ENCODE data around the gene SDF4.

Gene SDF4

DNA sequence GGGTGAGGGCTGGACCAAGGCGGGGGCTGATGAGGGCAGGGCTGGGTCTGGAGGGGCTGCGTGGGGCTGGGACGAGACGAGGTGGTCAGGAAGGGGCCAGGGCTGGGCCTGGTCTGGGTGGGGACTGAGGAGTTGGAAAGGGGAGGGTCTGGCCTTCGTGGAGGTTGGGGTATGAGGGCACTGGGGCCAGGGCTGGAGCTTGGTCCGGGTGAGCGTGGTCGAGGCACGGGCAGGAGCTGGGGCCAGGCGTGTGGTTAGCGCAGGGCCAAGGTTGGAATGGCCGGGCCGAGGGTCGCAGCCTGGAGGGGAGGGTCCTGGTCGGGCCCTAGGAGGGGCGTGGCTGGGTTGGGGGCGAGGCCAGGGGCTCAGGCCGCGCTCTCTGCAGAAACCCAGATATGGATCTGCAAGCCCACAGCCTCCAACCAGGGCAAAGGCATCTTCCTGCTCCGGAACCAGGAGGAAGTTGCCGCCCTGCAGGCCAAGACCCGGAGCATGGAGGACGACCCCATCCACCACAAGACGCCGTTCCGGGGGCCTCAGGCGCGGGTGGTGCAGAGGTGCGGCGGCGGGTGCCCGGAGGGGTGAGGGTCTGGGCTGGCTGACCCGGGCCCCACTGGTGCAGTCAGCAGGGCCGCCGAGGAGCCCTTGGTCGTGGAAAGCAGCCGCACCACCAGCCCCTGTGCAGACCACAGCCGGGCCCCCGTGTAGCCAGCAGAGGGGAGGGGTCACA lies 49.1 kb downstream of the SDF4 start:
- ATAC-seq (ENCODE audit: insufficient read depth, low read depth) (no peak), DNase-seq (no peak)
- Histone ChIP-seq H3K36me3 (ENCODE audit: insufficient read depth, low read length) (no peaks in the 10 kb centered on the region), H3K4me2 (ENCODE audit: insufficient read depth, low read length) (no peak overlapping the region), H2AFZ (ENCODE audit: low read depth, low read length) (no peak overlapping the region), H4K20me1 (ENCODE audit: insufficient read depth, low read length) (no peaks in the 10 kb centered on the region; the same call in 1 of the 2 replicates), H3K9ac (ENCODE audit: low read depth, low read length) (no peak overlapping the region), H3K9me3 (ENCODE audit: insufficient read depth, low read length, severe bottlenecking) (no peaks in the 10 kb centered on the region), H3K27me3 (ENCODE audit: insufficient read depth, low read length, poor library complexity) (no peaks in the 10 kb centered on the region), H3K79me2 (ENCODE audit: insufficient read depth, low read length) (no peaks in the 10 kb centered on the region), H3K4me3 (ENCODE audit: low read depth in 1 of 2, low read length in 2 of 2) (no peak overlapping the region), H3K27ac (ENCODE audit: low read length) (no peak overlapping the region), H3K4me1 (ENCODE audit: insufficient read depth, low read length) (no peaks in the 10 kb centered on the region)
- TF ChIP-seq EZH2 (IDR thresholded peaks at IDR 0.05; ENCODE audit: borderline replicate concordance, low read depth, low read length, severe bottlenecking) = no peak

GRCh38 chr1:1181938-1182410 lies 49.8 kb downstream of the SDF4 start:
- Histone ChIP-seq H3K4me2 (ENCODE audit: insufficient read depth, low read length) (no peak overlapping the region), H3K27me3 (ENCODE audit: insufficient read depth, low read length, poor library complexity) (no peaks in the 10 kb centered on the region), H4K20me1 (ENCODE audit: insufficient read depth, low read length) (no peaks in the 10 kb centered on the region; the same call in 1 of the 2 replicates), H3K79me2 (ENCODE audit: insufficient read depth, low read length) (no peaks in the 10 kb centered on the region), H3K4me1 (ENCODE audit: insufficient read depth, low read length) (no peaks in the 10 kb centered on the region), H3K9ac (ENCODE audit: low read depth, low read length) (no peak overlapping the region), H3K9me3 (ENCODE audit: insufficient read depth, low read length, severe bottlenecking) (no peaks in the 10 kb centered on the region), H3K36me3 (ENCODE audit: insufficient read depth, low read length) (no peaks in the 10 kb centered on the region), H3K27ac (ENCODE audit: low read length) (no peak overlapping the region), H2AFZ (ENCODE audit: low read depth, low read length) (no peak overlapping the region), H3K4me3 (ENCODE audit: low read depth in 1 of 2, low read length in 2 of 2) (no peak overlapping the region)
- ATAC-seq (ENCODE audit: insufficient read depth, low read depth) (no peak), DNase-seq (no peak)
- TF ChIP-seq, protein P1, sequence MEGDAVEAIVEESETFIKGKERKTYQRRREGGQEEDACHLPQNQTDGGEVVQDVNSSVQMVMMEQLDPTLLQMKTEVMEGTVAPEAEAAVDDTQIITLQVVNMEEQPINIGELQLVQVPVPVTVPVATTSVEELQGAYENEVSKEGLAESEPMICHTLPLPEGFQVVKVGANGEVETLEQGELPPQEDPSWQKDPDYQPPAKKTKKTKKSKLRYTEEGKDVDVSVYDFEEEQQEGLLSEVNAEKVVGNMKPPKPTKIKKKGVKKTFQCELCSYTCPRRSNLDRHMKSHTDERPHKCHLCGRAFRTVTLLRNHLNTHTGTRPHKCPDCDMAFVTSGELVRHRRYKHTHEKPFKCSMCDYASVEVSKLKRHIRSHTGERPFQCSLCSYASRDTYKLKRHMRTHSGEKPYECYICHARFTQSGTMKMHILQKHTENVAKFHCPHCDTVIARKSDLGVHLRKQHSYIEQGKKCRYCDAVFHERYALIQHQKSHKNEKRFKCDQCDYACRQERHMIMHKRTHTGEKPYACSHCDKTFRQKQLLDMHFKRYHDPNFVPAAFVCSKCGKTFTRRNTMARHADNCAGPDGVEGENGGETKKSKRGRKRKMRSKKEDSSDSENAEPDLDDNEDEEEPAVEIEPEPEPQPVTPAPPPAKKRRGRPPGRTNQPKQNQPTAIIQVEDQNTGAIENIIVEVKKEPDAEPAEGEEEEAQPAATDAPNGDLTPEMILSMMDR (IDR thresholded peaks at IDR 0.05; ENCODE audit: borderline replicate concordance, extremely low read depth, low read length, poor library complexity, severe bottlenecking) = no peak
- no peak for TF ChIP-seq EZH2 (IDR thresholded peaks at IDR 0.05; ENCODE audit: borderline replicate concordance, low read depth, low read length, severe bottlenecking)

DNA sequence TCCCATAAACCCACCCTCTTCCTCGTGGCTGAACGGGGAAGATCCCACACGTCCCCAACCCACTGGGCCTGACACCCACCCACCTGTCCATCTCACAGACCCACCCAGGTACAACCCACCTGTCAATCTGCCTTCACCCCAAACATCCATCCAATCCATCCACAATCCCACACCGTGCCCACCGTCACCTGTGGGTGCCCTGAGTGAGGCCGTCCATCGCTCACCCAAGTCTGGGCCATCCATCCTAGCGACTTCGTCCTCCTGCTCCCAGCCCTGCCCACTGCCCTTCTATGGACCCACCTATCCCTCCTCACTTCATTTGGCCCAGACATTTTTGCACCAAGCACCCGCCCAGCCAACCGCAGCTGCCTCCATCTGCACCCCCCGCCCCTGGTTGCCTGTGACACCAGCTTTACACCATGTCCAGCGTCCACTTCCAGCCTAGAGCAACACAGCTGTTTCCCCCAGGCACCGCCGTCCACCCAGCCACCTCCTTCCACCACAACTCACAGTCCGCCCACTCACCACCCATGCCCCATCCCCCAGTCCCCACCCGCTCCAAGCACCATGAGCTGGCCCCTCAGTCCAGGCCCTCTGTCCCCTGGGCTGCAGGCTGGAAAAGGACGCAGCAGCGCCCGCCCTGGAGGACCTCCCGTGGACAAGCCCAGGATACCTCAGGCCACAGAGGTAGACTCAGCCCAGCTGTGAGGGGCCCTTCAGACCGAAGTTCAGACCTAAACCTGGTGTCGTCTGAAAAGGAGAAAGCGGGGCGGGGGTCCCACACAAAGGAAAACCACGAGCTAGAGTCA lies 50.5 kb downstream of the SDF4 start:
- Histone ChIP-seq H3K9ac (ENCODE audit: low read depth, low read length) (no peak overlapping the region), H3K4me3 (ENCODE audit: low read depth in 1 of 2, low read length in 2 of 2) (no peak overlapping the region), H4K20me1 (ENCODE audit: insufficient read depth, low read length) (no peaks in the 10 kb centered on the region; the same call in 1 of the 2 replicates), H3K27me3 (ENCODE audit: insufficient read depth, low read length, poor library complexity) (no peaks in the 10 kb centered on the region), H3K27ac (ENCODE audit: low read length) (no peak overlapping the region), H3K9me3 (ENCODE audit: insufficient read depth, low read length, severe bottlenecking) (no peaks in the 10 kb centered on the region), H3K4me1 (ENCODE audit: insufficient read depth, low read length) (no peaks in the 10 kb centered on the region), H3K4me2 (ENCODE audit: insufficient read depth, low read length) (no peak overlapping the region), H3K36me3 (ENCODE audit: insufficient read depth, low read length) (no peaks in the 10 kb centered on the region), H3K79me2 (ENCODE audit: insufficient read depth, low read length) (no peaks in the 10 kb centered on the region), H2AFZ (ENCODE audit: low read depth, low read length) (no peak overlapping the region)
- ATAC-seq (ENCODE audit: insufficient read depth, low read depth) (no peak), DNase-seq (no peak)
- no peak for TF ChIP-seq EZH2 (IDR thresholded peaks at IDR 0.05; ENCODE audit: borderline replicate concordance, low read depth, low read length, severe bottlenecking)

DNA sequence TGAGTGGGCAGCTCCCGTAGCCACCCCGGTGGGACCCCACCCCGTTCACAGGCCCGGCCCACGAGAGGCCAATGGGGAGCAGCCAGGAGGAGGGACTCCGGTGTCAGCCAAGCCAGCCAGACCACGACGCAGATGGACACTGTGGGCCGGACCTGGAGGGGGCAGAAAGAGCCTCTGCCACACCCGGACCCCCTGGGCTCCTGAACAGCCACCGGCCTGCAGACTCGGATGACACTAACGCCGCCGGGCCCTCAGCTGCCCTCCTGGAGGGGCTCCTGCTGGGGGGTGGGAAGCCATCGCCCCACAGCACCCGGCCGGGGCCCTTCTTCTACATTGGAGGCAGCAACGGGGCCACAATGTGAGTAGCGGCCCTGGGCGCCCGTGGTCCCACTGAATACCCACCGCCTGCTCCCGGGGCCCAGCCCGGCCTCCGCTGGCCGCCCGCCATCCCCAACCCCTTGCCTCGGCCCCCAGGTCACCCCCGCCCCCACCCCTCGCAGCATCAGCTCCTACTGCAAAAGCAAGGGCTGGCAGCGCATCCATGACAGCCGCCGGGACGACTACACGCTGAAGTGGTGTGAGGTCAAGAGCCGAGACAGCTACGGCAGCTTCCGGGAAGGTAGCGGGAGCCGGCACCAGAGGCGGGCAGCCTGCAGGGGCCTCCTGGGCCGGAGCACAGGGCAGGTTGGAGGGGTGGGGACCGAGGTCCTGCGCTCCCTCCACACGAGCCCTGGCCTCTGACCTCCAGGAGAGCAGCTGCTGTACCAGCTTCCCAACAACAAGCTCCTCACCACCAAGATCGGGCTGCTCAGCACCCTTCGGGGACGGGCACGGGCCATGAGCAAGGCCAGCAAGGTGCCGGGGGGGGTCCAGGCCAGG lies 51.6 kb downstream of the SDF4 start:
- Histone ChIP-seq H3K27ac (ENCODE audit: low read length) (no peak overlapping the region), H3K27me3 (ENCODE audit: insufficient read depth, low read length, poor library complexity) (no peaks in the 10 kb centered on the region), H3K9ac (ENCODE audit: low read depth, low read length) (no peak overlapping the region), H2AFZ (ENCODE audit: low read depth, low read length) (no peak overlapping the region), H3K79me2 (ENCODE audit: insufficient read depth, low read length) (no peaks in the 10 kb centered on the region), H3K4me2 (ENCODE audit: insufficient read depth, low read length) (no peak overlapping the region), H3K9me3 (ENCODE audit: insufficient read depth, low read length, severe bottlenecking) (no peaks in the 10 kb centered on the region), H3K36me3 (ENCODE audit: insufficient read depth, low read length) (no peaks in the 10 kb centered on the region), H3K4me3 (ENCODE audit: low read depth in 1 of 2, low read length in 2 of 2) (no peak overlapping the region), H4K20me1 (ENCODE audit: insufficient read depth, low read length) (no peaks in the 10 kb centered on the region; the same call in 1 of the 2 replicates), H3K4me1 (ENCODE audit: insufficient read depth, low read length) (no peaks in the 10 kb centered on the region)
- DNase-seq (no peak), ATAC-seq (ENCODE audit: insufficient read depth, low read depth) (no peak)
- TF ChIP-seq, protein P1 (IDR thresholded peaks at IDR 0.05; ENCODE audit: borderline replicate concordance, extremely low read depth, low read length, poor library complexity, severe bottlenecking) = no peak

Measured in DND-41 (cell line).